Tibial nerve (tissue), 4 donors: ENCODE data around the gene TLR9. TPM values are rescaled to one million over a fixed set of nuclear protein-coding genes. Genes with fewer than 3 reads are reported as not detected.

Source experiments
- DNase-seq, 2 donors: peaks; one replicate each; pipeline ENCODE4 v3.0.0-alpha.2; 2019; ENCODE audit warnings: low spot score in 2 of 2
- H3K27ac ChIP-seq, 4 donors: fragments of 200-600 bp; sonication (generic) in 3 of 4; one replicate each; pipeline ENCODE4 v1.5.1; 2017 to 2019; ENCODE audit warnings: mild to moderate bottlenecking in 1 of 4
- H3K27me3 ChIP-seq, 2 donors: fragments of 200-600 bp; sonication (generic) in 1 of 2; one replicate each; pipeline versions ENCODE4 v1.5.1 to v1.6.0; 2017 to 2019
- H3K36me3 ChIP-seq, 3 donors: fragments of 200-600 bp; sonication (generic); one replicate each; pipeline ENCODE4 v1.5.1; 2018 to 2019
- H3K4me1 ChIP-seq, 4 donors: fragments of 200-600 bp; sonication (generic) in 3 of 4; one replicate each; pipeline ENCODE4 v1.5.1; 2017 to 2019
- H3K4me3 ChIP-seq, 4 donors: fragments of 200-600 bp; sonication (generic) in 3 of 4; one replicate each; pipeline ENCODE4 v1.5.1; 2017 to 2019; ENCODE audit warnings: mild to moderate bottlenecking in 1 of 4, moderate library complexity in 1 of 4
- H3K9me3 ChIP-seq, 4 donors: fragments of 200-600 bp; sonication (generic) in 3 of 4; one replicate each; pipeline ENCODE4 v1.5.1; 2017 to 2019
- CTCF ChIP-seq, 5 experiments: fragments of 200-600 bp in 3 of 5; fragments of 450-650 bp in 2 of 5; sonication (generic) in 3 of 5; IDR thresholded peaks; one replicate each; pipeline ENCODE4 v1.5.1; 2016 to 2019; ENCODE audit warnings: antibody characterized with exemption in 5 of 5, mild to moderate bottlenecking in 3 of 5, moderate library complexity in 2 of 5
- EP300 ChIP-seq, 2 donors: sonication (generic); formaldehyde crosslinking; IDR thresholded peaks; one replicate each; pipeline ENCODE4 v1.6.1; 2017; ENCODE audit warnings: antibody characterized with exemption in 2 of 2, mild to moderate bottlenecking in 1 of 2
- POLR2A ChIP-seq, 2 donors: fragments of 450-650 bp; IDR thresholded peaks; one replicate each; pipeline ENCODE4 v1.6.1; 2017; ENCODE audit warnings: antibody characterized with exemption in 2 of 2, mild to moderate bottlenecking in 2 of 2, moderate library complexity in 2 of 2
- WGBS, 2 donors: methylation state at CpG; one replicate each; pipeline ENCODE4 v1.1.5; 2018; 5-methylcytosine and 5-hydroxymethylcytosine counted together
- total RNA-seq, 4 donors: library from RNA; depleted of rRNA; stranded (reverse); fragments of >200 nt; gene quantifications; one replicate each; pipeline ENCODE4 v1.1.0, GENCODE V29; 2016

Gene TLR9
- total RNA-seq, 4 donors from 2014 or later, result 0.30 to 0.39 TPM; not detected in 2

GRCh38 chr3:52268036-52268435 is 42.6 kb upstream of the TLR9 start:
- TF ChIP-seq CTCF (IDR thresholded peaks at IDR 0.05), result no peak
- H3K4me1 ChIP-seq, result peaks cover 0 to 73% (median 39%) of the 10 kb centered on the region in 4 donors
- H3K4me3 ChIP-seq, result no peak overlapping the region
- DNase-seq, result no peak
- no peaks in the 10 kb centered on the region for H3K27me3 ChIP-seq
- H3K27ac ChIP-seq, result peak overlapping the region in 1 of 4 donors; percentile 40
- WGBS, 2 donors, result 91 to 94% methylated on average over 7 of the region's 7 CpGs
- H3K36me3 ChIP-seq, result peaks cover 0 to 69% (median 19%) of the 10 kb centered on the region in 3 donors
- no peaks in the 10 kb centered on the region for H3K9me3 ChIP-seq

GRCh38 chr3:52265387-52265786 is 39.9 kb upstream of the TLR9 start:
- 91 to 94% methylated on average over 6 of the region's 6 CpGs for WGBS, 2 donors
- H3K4me1 ChIP-seq, result peaks cover 0 to 64% (median 20%) of the 10 kb centered on the region in 4 donors
- H3K36me3 ChIP-seq, result peaks cover 0 to 90% (median 25%) of the 10 kb centered on the region in 3 donors

GRCh38 chr3:52262447-52262846 is 37.0 kb upstream of the TLR9 start:
- Histone ChIP-seq H3K4me3 (no peak overlapping the region), H3K27me3 (no peaks in the 10 kb centered on the region), H3K9me3 (no peaks in the 10 kb centered on the region), H3K36me3 (peaks cover 0 to 98% (median 32%) of the 10 kb centered on the region in 3 donors), H3K27ac (no peak overlapping the region), H3K4me1 (peaks cover 0 to 43% (median 0%) of the 10 kb centered on the region in 4 donors)
- TF ChIP-seq CTCF (IDR thresholded peaks at IDR 0.05), result no peak
- TF ChIP-seq EP300 (IDR thresholded peaks at IDR 0.05), result no peak
- TF ChIP-seq POLR2A (IDR thresholded peaks at IDR 0.05), result no peak
- no peak for DNase-seq

More at GRCh38 chr3:52265387-52265786, 39.9 kb upstream of the TLR9 start:
- H3K4me3 ChIP-seq, result no peak overlapping the region
- no peak for DNase-seq
- no peaks in the 10 kb centered on the region for H3K27me3 ChIP-seq
- H3K9me3 ChIP-seq, result no peaks in the 10 kb centered on the region
- TF ChIP-seq POLR2A (IDR thresholded peaks at IDR 0.05) (no peak), CTCF (IDR thresholded peaks at IDR 0.05) (no peak), EP300 (IDR thresholded peaks at IDR 0.05) (no peak)
- no peak overlapping the region for H3K27ac ChIP-seq

GRCh38 chr3:52259448-52259847 is 34.0 kb upstream of the TLR9 start:
- Histone ChIP-seq H3K4me1 (peaks cover 0 to 37% (median 0%) of the 10 kb centered on the region in 4 donors), H3K9me3 (no peaks in the 10 kb centered on the region), H3K36me3 (peaks cover 9 to 100% (median 43%) of the 10 kb centered on the region in 3 donors), H3K27me3 (no peaks in the 10 kb centered on the region), H3K27ac (no peak overlapping the region), H3K4me3 (no peak overlapping the region)
- no peak for TF ChIP-seq CTCF (IDR thresholded peaks at IDR 0.05)
- TF ChIP-seq POLR2A (IDR thresholded peaks at IDR 0.05), result no peak
- TF ChIP-seq EP300 (IDR thresholded peaks at IDR 0.05), result no peak
- no peak for DNase-seq
- 81 to 91% methylated on average over 4 of the region's 4 CpGs for WGBS, 2 donors

- no peak overlapping the region for H3K27ac ChIP-seq
- peaks cover 9 to 100% (median 44%) of the 10 kb centered on the region in 3 donors for H3K36me3 ChIP-seq
- TF ChIP-seq POLR2A (IDR thresholded peaks at IDR 0.05) (no peak), CTCF (IDR thresholded peaks at IDR 0.05) (no peak), EP300 (IDR thresholded peaks at IDR 0.05) (no peak)
Observed at GRCh38 chr3:52259035-52259434, 33.6 kb upstream of the TLR9 start.

More at GRCh38 chr3:52259035-52259434, 33.6 kb upstream of the TLR9 start:
- H3K9me3 ChIP-seq, result no peaks in the 10 kb centered on the region
- WGBS, 2 donors, result 26 to 49% methylated on average over 1 of the region's 1 CpG
- no peaks in the 10 kb centered on the region for H3K27me3 ChIP-seq
- peaks cover 0 to 35% (median 2%) of the 10 kb centered on the region in 4 donors for H3K4me1 ChIP-seq
- H3K4me3 ChIP-seq, result no peak overlapping the region
- no peak for DNase-seq
